HepG2 (cell line): Measurements from ENCODE around the gene THOP1. TPM values are rescaled to one million over a fixed set of nuclear protein-coding genes. Genes with fewer than 3 reads are reported as not detected.

Source experiments
- FOXK1 ChIP-seq: sonication (generic); formaldehyde crosslinking; IDR thresholded peaks from 2 replicates; pipeline ENCODE4 v1.4.0; 2020; ENCODE audit warnings: low read depth, missing genetic modification reagents, borderline replicate concordance
- HOXA3 ChIP-seq: sonication (generic); formaldehyde crosslinking; IDR thresholded peaks from 2 replicates; pipeline ENCODE4 v1.5.0; 2020; ENCODE audit warnings: missing genetic modification reagents
- NR2F1 ChIP-seq, 2 experiments: fragments of 450-650 bp in 1 of 2; formaldehyde crosslinking in 1 of 2; IDR thresholded peaks; 2 replicates each; pipeline versions ENCODE4 v1.5.0 to v1.6.1; 2016 to 2020; ENCODE audit warnings: mild to moderate bottlenecking in 1 of 2, missing compliant biosample characterization in 1 of 2, missing genetic modification reagents in 1 of 2, moderate library complexity in 1 of 2
- PHF21A ChIP-seq: sonication (generic); formaldehyde crosslinking; IDR thresholded peaks from 2 replicates; pipeline ENCODE4 v1.5.0; 2020; ENCODE audit warnings: mild to moderate bottlenecking, missing genetic modification reagents
- SP5 ChIP-seq: IDR thresholded peaks from 2 replicates; pipeline ENCODE4 v1.6.1; 2016; ENCODE audit warnings: low read depth, borderline replicate concordance
- TBX2 ChIP-seq: sonication (generic); formaldehyde crosslinking; IDR thresholded peaks from 2 replicates; pipeline ENCODE4 v1.5.0; 2020; ENCODE audit warnings: missing genetic modification reagents, mild to moderate bottlenecking, borderline replicate concordance
- ZIK1 ChIP-seq: sonication (generic); formaldehyde crosslinking; IDR thresholded peaks from 2 replicates; pipeline ENCODE4 v1.5.0; 2020; ENCODE audit warnings: mild to moderate bottlenecking, low read depth, missing genetic modification reagents, borderline replicate concordance
- ZMYM4 ChIP-seq: sonication (generic); formaldehyde crosslinking; IDR thresholded peaks from 2 replicates; pipeline ENCODE4 v1.8.1; 2023; ENCODE audit warnings: mild to moderate bottlenecking, missing genetic modification reagents
- ZSCAN31 ChIP-seq: sonication (generic); formaldehyde crosslinking; IDR thresholded peaks from 2 replicates; pipeline ENCODE4 v1.5.0; 2020; ENCODE audit warnings: low read depth, mild to moderate bottlenecking, missing genetic modification reagents
- polyA plus RNA-seq, 8 experiments: library from polyadenylated mRNA; depleted of rRNA in 3 of 8; stranded (reverse) in 7 of 8; unstranded in 1 of 8; fragments of >200 nt; fragmentation: Illumina TruSeq in 4 of 8; extraction: Trizol in 4 of 8; gene quantifications; 2 replicates each; pipeline versions ENCODE4 v1.2.1 to v1.2.3, GENCODE V29; 2011 to 2016; ENCODE audit warnings: low read depth in 4 of 8, missing spikeins in 1 of 8, mixed read lengths in 1 of 8; ENCODE audit not compliant: insufficient read depth in 1 of 8
- total RNA-seq, 5 experiments: library from RNA; depleted of rRNA; stranded (reverse); fragments of >200 nt; fragmentation: Illumina TruSeq; extraction: Trizol; gene quantifications; 2 replicates each; pipeline ENCODE4 v1.2.3, GENCODE V29; 2016; ENCODE audit warnings: low read depth in 1 of 5
- TF ChIP-seq, protein P1 (sequence below): sonication (generic); formaldehyde crosslinking; IDR thresholded peaks from 2 replicates; pipeline ENCODE4 v1.4.0; 2020; ENCODE audit warnings: missing genetic modification reagents

THOP1 gene
- total and polyA plus RNA-seq, 2 of the 13 experiments (the other 11 are each of a cell fraction or from before 2014, with no cell fraction given), result 74.4 to 116 TPM

DNA sequence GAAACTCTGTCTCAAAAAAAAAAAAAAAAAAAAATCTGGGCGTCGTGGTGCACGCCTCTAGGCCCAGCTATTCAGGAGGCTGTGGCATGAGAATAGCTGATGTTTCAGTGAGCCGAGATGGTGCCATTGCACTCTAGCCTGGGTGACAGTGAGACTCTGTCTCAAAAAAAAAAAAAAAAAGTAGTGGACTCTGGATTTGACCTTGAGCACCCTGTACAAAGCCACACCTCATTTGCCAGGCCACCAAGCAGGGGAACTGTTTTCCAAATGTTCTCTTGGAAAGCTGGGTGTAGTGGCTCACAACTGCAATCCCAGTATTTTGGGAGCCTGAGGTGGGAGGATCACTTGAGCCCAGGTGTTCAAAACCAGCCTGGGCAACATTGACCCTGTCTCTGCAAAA, 52.1 kb downstream of the THOP1 start (continued):
- TF ChIP-seq, protein P1, sequence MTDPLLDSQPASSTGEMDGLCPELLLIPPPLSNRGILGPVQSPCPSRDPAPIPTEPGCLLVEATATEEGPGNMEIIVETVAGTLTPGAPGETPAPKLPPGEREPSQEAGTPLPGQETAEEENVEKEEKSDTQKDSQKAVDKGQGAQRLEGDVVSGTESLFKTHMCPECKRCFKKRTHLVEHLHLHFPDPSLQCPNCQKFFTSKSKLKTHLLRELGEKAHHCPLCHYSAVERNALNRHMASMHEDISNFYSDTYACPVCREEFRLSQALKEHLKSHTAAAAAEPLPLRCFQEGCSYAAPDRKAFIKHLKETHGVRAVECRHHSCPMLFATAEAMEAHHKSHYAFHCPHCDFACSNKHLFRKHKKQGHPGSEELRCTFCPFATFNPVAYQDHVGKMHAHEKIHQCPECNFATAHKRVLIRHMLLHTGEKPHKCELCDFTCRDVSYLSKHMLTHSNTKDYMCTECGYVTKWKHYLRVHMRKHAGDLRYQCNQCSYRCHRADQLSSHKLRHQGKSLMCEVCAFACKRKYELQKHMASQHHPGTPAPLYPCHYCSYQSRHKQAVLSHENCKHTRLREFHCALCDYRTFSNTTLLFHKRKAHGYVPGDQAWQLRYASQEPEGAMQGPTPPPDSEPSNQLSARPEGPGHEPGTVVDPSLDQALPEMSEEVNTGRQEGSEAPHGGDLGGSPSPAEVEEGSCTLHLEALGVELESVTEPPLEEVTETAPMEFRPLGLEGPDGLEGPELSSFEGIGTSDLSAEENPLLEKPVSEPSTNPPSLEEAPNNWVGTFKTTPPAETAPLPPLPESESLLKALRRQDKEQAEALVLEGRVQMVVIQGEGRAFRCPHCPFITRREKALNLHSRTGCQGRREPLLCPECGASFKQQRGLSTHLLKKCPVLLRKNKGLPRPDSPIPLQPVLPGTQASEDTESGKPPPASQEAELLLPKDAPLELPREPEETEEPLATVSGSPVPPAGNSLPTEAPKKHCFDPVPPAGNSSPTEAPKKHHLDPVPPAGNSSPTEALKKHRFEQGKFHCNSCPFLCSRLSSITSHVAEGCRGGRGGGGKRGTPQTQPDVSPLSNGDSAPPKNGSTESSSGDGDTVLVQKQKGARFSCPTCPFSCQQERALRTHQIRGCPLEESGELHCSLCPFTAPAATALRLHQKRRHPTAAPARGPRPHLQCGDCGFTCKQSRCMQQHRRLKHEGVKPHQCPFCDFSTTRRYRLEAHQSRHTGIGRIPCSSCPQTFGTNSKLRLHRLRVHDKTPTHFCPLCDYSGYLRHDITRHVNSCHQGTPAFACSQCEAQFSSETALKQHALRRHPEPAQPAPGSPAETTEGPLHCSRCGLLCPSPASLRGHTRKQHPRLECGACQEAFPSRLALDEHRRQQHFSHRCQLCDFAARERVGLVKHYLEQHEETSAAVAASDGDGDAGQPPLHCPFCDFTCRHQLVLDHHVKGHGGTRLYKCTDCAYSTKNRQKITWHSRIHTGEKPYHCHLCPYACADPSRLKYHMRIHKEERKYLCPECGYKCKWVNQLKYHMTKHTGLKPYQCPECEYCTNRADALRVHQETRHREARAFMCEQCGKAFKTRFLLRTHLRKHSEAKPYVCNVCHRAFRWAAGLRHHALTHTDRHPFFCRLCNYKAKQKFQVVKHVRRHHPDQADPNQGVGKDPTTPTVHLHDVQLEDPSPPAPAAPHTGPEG, result 0 out of 2 replicates have a peak, but pooled peaks have one; percentile 30
- TF ChIP-seq ZSCAN31 (CRISPR knock-in tag) (0 out of 2 replicates have a peak, but pooled peaks have one; percentile 48), TBX2 (CRISPR knock-in tag) (peak; percentile 35; the same call in 1 of the 2 replicates), FOXK1 (CRISPR knock-in tag) (peak; percentile 12; the same call in 1 of the 2 replicates), HOXA3 (CRISPR knock-in tag) (peak; percentile 29; the same call in 1 of the 2 replicates), ZIK1 (CRISPR knock-in tag) (no peak), SP5 (CRISPR knock-in tag) (peak; percentile 53; the same call in 1 of the 2 replicates), ZMYM4 (CRISPR knock-in tag) (0 out of 2 replicates have a peak, but pooled peaks have one; percentile 21), PHF21A (CRISPR knock-in tag) (peak; percentile 52; the same call in 1 of the 2 replicates), NR2F1 (CRISPR knock-in tag; IDR thresholded peaks at IDR 0.05) (peak in 1 of 2 experiments; percentile 9; a peak in 2 of 4 replicates)
